Memory B cell (primary cell): Measurements from ENCODE around the gene ZNF692.
A peak's percentile ranks its signal among the peaks of the same experiment; 100 is the strongest.

Experiments used
- ATAC-seq: fragments of 150-1000 bp; cut with Tn5 transposase; 2 replicates; pipeline ENCODE4 v1.10.0; 2021; ENCODE audit warnings: low read depth, mild to moderate bottlenecking, moderate library complexity
- DNase-seq, 2 donors: peaks; one replicate each; pipeline ENCODE4 v3.0.0; 2022; ENCODE audit warnings: low spot score in 2 of 2
- H3K27ac Mint-ChIP-seq: one replicate; pipeline ENCODE4 v1.8.0; 2022; ENCODE audit warnings: mild to moderate bottlenecking, moderate library complexity, mixed read lengths
- H3K27me3 Mint-ChIP-seq: one replicate; pipeline ENCODE4 v1.8.0; 2022; ENCODE audit warnings: mixed read lengths
- H3K36me3 Mint-ChIP-seq: one replicate; pipeline ENCODE4 v1.8.0; 2022; ENCODE audit warnings: mild to moderate bottlenecking, mixed read lengths
- H3K4me1 Mint-ChIP-seq: one replicate; pipeline ENCODE4 v1.8.0; 2022; ENCODE audit warnings: mixed read lengths
- H3K4me3 Mint-ChIP-seq: one replicate; pipeline ENCODE4 v1.8.0; 2022; ENCODE audit warnings: mild to moderate bottlenecking, moderate library complexity, mixed read lengths
- H3K9me3 Mint-ChIP-seq: one replicate; pipeline ENCODE4 v1.8.0; 2022; ENCODE audit warnings: mixed read lengths

The ZNF692 gene

GRCh38 chr1:248862695-248862997, 3.8 kb upstream of the ZNF692 start:
- Mint-ChIP-seq H3K36me3 (no peaks in the 10 kb centered on the region), H3K27me3 (no peaks in the 10 kb centered on the region), H3K9me3 (no peaks in the 10 kb centered on the region), H3K4me3 (peak overlapping the region; percentile 91), H3K4me1 (peaks cover 35% of the 10 kb centered on the region), H3K27ac (peak overlapping the region; percentile 58)
- ATAC-seq (no peak), DNase-seq (no peak)

GRCh38 chr1:248861616-248862015, 2.7 kb upstream of the ZNF692 start:
- DNase-seq (no peak), ATAC-seq (no peak)
- no peak overlapping the region for H3K4me3 Mint-ChIP-seq
- H3K27me3 Mint-ChIP-seq: no peaks in the 10 kb centered on the region
- H3K27ac Mint-ChIP-seq: no peak overlapping the region
- H3K4me1 Mint-ChIP-seq: peaks cover 37% of the 10 kb centered on the region
- no peaks in the 10 kb centered on the region for H3K36me3 Mint-ChIP-seq
- no peaks in the 10 kb centered on the region for H3K9me3 Mint-ChIP-seq

DNA sequence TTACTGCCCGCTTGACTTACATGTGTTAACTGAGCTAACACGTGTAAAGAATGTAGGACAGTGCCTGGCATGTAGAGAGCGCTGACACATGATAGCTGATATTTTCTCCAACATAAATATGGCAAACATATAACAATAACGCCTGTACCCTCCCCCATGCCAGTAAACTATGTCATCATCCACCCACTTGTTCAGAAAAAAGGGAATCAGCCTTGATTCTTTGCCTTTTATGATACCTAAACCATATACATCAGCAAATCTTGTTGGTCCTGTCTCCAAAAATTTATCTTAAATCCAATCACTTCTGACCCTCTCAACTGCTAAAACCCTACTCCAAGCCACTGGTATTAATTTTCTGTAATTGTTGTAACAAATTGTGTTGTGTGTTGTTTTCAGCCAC, 1.1 kb upstream of the ZNF692 start:
- peak overlapping the region; percentile 82 for H3K4me3 Mint-ChIP-seq
- H3K36me3 Mint-ChIP-seq: peaks cover 5% of the 10 kb centered on the region
- ATAC-seq: no peak
- DNase-seq: no peak
- peaks cover 42% of the 10 kb centered on the region for H3K4me1 Mint-ChIP-seq
- no peaks in the 10 kb centered on the region for H3K9me3 Mint-ChIP-seq
- H3K27me3 Mint-ChIP-seq: no peaks in the 10 kb centered on the region
- H3K27ac Mint-ChIP-seq: peak overlapping the region; percentile 95

DNA sequence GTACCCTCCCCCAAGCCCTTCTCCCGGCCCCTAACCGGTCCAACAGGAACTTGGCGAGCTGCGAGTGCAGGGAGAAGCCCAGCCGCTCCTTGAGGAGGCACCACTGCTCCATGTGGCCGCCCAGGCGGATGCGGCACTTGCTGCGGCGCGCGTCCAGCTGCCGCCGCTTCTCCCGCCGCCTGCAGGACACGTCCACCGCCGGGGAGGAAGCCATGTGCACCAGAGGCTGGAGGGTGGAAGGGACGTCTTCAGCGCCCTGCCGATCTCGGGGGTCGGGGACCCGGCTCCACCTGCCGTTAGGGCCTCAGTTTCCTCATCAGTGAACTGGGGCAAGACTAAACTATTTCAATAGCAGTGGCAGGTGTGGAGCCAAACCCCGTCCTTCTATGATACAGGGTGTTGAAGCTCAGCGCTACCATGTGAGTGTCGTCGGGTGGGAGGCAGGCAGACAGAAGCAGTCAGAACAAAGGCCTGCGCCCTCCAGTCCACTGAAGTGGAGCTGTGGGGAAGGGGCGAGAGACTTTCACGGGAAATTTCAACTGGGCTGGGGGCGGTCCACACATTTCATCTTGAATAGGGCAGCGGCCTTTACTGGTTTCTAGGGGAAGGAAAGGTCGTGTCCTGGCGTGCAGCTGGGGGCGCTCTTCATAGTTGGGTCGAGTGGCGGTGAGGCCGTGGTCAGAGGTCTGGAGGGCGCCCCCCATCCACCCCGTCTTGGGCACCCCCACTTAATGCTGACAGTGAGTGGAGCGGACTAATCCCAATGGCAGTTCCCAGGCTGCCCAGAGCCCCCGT, 592 bp downstream of the ZNF692 start:
- peaks cover 9% of the 10 kb centered on the region for H3K36me3 Mint-ChIP-seq
- peak overlapping the region; percentile 82 for H3K4me3 Mint-ChIP-seq
- DNase-seq (no peak), ATAC-seq (peak; percentile 53)
- peaks cover 44% of the 10 kb centered on the region for H3K4me1 Mint-ChIP-seq
- H3K27me3 Mint-ChIP-seq: no peaks in the 10 kb centered on the region
- H3K9me3 Mint-ChIP-seq: no peaks in the 10 kb centered on the region
- H3K27ac Mint-ChIP-seq: peak overlapping the region; percentile 95

DNA sequence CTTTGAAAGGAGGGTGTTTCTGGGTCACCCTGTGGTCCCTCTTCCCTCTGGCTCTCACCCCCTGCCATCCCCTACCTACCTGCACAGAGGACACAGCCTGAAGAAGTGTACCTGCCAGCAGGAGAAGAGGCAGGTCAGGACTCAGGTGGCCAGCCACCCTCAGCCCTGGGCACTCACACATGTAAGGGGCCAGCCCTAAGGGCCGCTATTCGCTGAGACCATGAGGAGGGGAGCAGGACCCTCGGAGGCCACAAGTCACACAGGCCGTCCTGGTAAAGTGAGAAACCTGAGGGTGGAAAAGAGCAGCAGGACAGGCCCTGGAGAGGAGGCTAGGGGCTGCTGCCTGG, 1.2 kb downstream of the ZNF692 start:
- Mint-ChIP-seq H3K36me3 (peaks cover 9% of the 10 kb centered on the region), H3K27me3 (no peaks in the 10 kb centered on the region), H3K27ac (peak overlapping the region; percentile 95), H3K9me3 (no peaks in the 10 kb centered on the region), H3K4me3 (peak overlapping the region; percentile 82), H3K4me1 (peaks cover 42% of the 10 kb centered on the region)
- ATAC-seq: no peak
- no peak for DNase-seq

- Mint-ChIP-seq H3K36me3 (peaks cover 9% of the 10 kb centered on the region), H3K4me1 (peaks cover 37% of the 10 kb centered on the region), H3K9me3 (no peaks in the 10 kb centered on the region), H3K27me3 (no peaks in the 10 kb centered on the region), H3K4me3 (no peak overlapping the region), H3K27ac (no peak overlapping the region)
- no peak for DNase-seq
- ATAC-seq: no peak
These were observed 1.7 kb downstream of the ZNF692 start for GRCh38 chr1:248857201-248857600.

DNA sequence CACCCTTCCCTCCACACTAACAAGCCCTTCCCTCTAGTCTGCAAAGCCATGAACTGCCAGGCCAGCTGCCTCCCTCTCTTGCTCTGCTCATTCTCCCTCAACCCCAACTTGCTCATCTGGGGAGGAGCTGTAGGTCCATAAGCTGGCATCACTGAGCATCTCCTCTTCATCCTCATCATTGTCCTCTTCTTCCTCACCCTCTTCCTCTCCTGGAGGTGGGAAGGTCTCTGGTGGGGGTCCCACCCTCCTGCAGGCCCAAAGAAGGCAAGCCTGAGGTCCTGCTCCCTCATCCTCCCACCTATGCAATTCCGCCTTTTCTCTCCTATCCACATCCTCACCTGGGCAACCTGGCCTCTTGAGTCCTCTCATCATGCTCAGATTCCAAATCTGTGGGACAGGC, 2.7 kb downstream of the ZNF692 start:
- H3K9me3 Mint-ChIP-seq: no peaks in the 10 kb centered on the region
- DNase-seq (no peak), ATAC-seq (no peak)
- no peaks in the 10 kb centered on the region for H3K27me3 Mint-ChIP-seq
- peaks cover 34% of the 10 kb centered on the region for H3K4me1 Mint-ChIP-seq
- peak overlapping the region; percentile 36 for H3K27ac Mint-ChIP-seq
- H3K4me3 Mint-ChIP-seq: no peak overlapping the region
- H3K36me3 Mint-ChIP-seq: peaks cover 9% of the 10 kb centered on the region

- DNase-seq (no peak), ATAC-seq (no peak)
- Mint-ChIP-seq H3K27me3 (no peaks in the 10 kb centered on the region), H3K4me3 (no peak overlapping the region), H3K9me3 (no peaks in the 10 kb centered on the region), H3K4me1 (peaks cover 34% of the 10 kb centered on the region), H3K27ac (no peak overlapping the region), H3K36me3 (peaks cover 9% of the 10 kb centered on the region)
These were observed 3.3 kb downstream of the ZNF692 start for GRCh38 chr1:248855580-248855979.

DNA sequence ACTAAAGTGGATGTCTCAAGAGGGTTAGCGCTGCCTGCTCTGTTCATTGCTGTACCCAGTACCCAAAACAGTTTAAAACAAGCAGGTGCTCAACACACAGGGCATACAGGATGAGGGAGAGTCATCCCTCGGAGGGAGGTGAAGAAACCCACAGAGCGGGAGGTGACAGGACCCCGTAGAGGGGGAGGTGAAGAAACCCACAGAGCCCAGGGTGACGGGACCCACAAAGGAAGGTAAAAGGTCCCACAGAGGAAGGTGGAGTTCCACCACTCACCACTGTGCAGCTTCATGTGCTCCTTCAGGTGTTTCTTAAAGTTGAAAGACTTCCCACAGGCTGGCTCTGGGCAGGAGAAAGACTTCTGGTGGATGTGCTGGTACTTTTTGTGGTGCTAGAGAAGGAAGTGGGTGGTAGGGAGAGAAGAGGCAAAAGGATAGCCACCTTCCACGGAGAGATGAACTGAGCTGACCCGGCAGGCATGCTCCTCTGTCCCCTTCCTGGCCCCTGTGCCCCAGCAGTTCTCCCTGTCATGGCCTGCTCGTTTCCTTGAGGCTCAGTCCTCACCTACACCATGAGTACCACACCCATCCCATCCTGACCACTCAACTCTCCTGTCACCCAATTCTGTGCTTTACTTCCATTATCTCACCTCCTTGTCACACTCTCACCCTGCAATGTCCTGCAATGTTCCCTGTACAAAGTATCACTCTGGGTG, 5.1 kb downstream of the ZNF692 start:
- ATAC-seq (no peak), DNase-seq (no peak)
- Mint-ChIP-seq H3K9me3 (no peaks in the 10 kb centered on the region), H3K27ac (no peak overlapping the region), H3K4me1 (peaks cover 25% of the 10 kb centered on the region), H3K4me3 (no peak overlapping the region), H3K36me3 (peaks cover 14% of the 10 kb centered on the region), H3K27me3 (no peaks in the 10 kb centered on the region)

GRCh38 chr1:248852481-248853405, 6.1 kb downstream of the ZNF692 start:
- H3K27me3 Mint-ChIP-seq: no peaks in the 10 kb centered on the region
- peaks cover 17% of the 10 kb centered on the region for H3K36me3 Mint-ChIP-seq
- ATAC-seq (peak; percentile 76), DNase-seq (no peak)
- H3K9me3 Mint-ChIP-seq: no peaks in the 10 kb centered on the region
- H3K27ac Mint-ChIP-seq: no peak overlapping the region
- peaks cover 19% of the 10 kb centered on the region for H3K4me1 Mint-ChIP-seq
- no peak overlapping the region for H3K4me3 Mint-ChIP-seq

DNA sequence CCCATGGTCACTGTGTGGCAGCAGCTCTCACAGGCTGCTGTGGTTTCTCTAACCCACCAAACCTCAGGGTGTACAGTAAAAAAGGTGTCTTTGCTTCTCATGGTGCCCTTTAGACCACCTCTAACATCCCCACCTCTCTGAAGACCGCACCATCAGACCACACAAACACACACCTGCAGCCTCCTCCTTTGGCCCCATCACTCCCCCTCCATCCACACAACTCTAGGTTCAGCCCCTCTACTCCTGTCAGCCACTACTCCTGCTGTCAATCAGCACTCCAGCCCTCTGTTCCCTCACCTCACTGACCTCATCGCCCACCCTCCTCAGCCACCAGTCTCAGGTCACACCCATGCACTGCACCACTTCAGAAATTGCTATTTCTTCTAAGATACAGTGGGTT, 7.5 kb downstream of the ZNF692 start:
- peaks cover 16% of the 10 kb centered on the region for H3K4me1 Mint-ChIP-seq
- H3K27ac Mint-ChIP-seq: no peak overlapping the region
- DNase-seq: no peak
- no peak overlapping the region for H3K4me3 Mint-ChIP-seq
- H3K27me3 Mint-ChIP-seq: no peaks in the 10 kb centered on the region
- no peaks in the 10 kb centered on the region for H3K9me3 Mint-ChIP-seq
- ATAC-seq: no peak
- peaks cover 18% of the 10 kb centered on the region for H3K36me3 Mint-ChIP-seq

DNA sequence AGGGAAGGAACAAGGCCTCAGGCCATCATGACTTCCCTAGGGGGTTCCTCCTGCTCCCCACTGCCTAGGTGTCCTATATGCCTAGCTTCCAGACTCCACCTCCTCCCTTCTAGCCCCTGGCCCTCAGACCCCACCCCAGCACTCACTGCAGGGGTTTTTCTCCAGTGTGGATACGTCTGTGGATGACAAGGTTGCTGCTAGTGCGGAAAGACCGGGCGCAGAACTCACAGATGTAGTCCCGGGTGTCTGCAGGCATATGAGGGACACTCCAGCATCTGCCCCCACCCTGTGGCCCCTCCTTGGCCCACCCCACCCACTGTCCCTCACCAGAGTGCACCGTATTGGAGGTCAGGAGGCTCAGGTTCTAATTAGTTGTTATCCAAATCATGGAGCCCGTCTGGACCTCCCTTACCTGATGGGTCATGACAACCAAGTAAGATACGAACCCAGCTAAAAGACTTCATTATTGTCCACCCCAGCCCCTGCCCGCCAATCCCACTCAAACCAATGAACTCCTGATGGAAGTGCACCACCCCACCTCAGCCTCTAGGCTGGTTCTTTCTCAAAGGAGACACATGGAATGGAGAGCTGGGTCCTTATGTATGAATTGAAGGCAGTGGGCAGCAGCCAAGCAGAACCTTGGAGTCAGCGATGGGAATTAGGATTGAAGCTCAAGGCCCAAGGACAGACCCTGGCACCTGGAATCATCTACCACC, 8.2 kb downstream of the ZNF692 start:
- H3K27ac Mint-ChIP-seq: no peak overlapping the region
- H3K36me3 Mint-ChIP-seq: peaks cover 16% of the 10 kb centered on the region
- peaks cover 12% of the 10 kb centered on the region for H3K4me1 Mint-ChIP-seq

GRCh38 chr1:248850124-248850523, 8.8 kb downstream of the ZNF692 start:
- no peaks in the 10 kb centered on the region for H3K27me3 Mint-ChIP-seq
- no peaks in the 10 kb centered on the region for H3K9me3 Mint-ChIP-seq
- DNase-seq: no peak
- H3K4me1 Mint-ChIP-seq: peaks cover 12% of the 10 kb centered on the region
- no peak overlapping the region for H3K27ac Mint-ChIP-seq
- ATAC-seq: no peak
- no peak overlapping the region for H3K4me3 Mint-ChIP-seq
- peaks cover 16% of the 10 kb centered on the region for H3K36me3 Mint-ChIP-seq

More for the DNA sequence above, 8.2 kb downstream of the ZNF692 start:
- Mint-ChIP-seq H3K4me3 (no peak overlapping the region), H3K27me3 (no peaks in the 10 kb centered on the region), H3K9me3 (no peaks in the 10 kb centered on the region)
- DNase-seq (no peak), ATAC-seq (no peak)
